Smooth muscle cell (in vitro differentiated cells): ENCODE measurements around the gene SEBOX. TPM values are rescaled to one million over a fixed set of nuclear protein-coding genes. Genes with fewer than 3 reads are reported as not detected.

Experiments
- DNase-seq: peaks from one replicate; lab custom pipeline; 2025; ENCODE audit not compliant: unreplicated experiment; lab: John Stamatoyannopoulos, UW
- H2AFZ ChIP-seq: fragments of 200-600 bp; sonication (generic); 2 replicates; pipeline ENCODE4 v1.6.0; 2016; ENCODE audit warnings: antibody characterized with exemption, low read depth, mild to moderate bottlenecking
- H3F3A ChIP-seq: fragments of 200-600 bp; sonication (generic); 2 replicates; pipeline ENCODE4 v1.6.0; 2017; ENCODE audit warnings: antibody characterized with exemption, low read depth
- H3K27ac ChIP-seq: fragments of 200-600 bp; sonication (generic); 2 replicates; pipeline ENCODE4 v1.5.1; 2016; ENCODE audit warnings: low read depth, mild to moderate bottlenecking
- H3K27me3 ChIP-seq: fragments of 200-600 bp; sonication (generic); 2 replicates; pipeline ENCODE4 v1.6.1; 2016; ENCODE audit warnings: low read depth, mild to moderate bottlenecking
- H3K36me3 ChIP-seq: fragments of 200-600 bp; sonication (generic); 2 replicates; pipeline ENCODE4 v1.5.1; 2016; ENCODE audit warnings: low read depth
- H3K4me1 ChIP-seq: fragments of 200-600 bp; sonication (generic); 2 replicates; pipeline ENCODE4 v1.5.1; 2016; ENCODE audit warnings: low read depth
- H3K4me2 ChIP-seq: fragments of 200-600 bp; sonication (generic); 2 replicates; pipeline ENCODE4 v1.6.0; 2016; ENCODE audit warnings: mild to moderate bottlenecking
- H3K4me3 ChIP-seq: fragments of 200-600 bp; sonication (generic); 2 replicates; pipeline ENCODE4 v1.5.1; 2016; ENCODE audit warnings: mild to moderate bottlenecking
- H3K79me2 ChIP-seq: fragments of 200-600 bp; sonication (generic); 2 replicates; pipeline ENCODE4 v1.6.0; 2016; ENCODE audit warnings: low read depth, mild to moderate bottlenecking
- H3K9ac ChIP-seq: fragments of 200-600 bp; sonication (generic); 2 replicates; pipeline ENCODE4 v1.6.0; 2016; ENCODE audit warnings: low read depth
- H3K9me3 ChIP-seq: fragments of 200-600 bp; sonication (generic); replicated peaks from 2 replicates; pipeline ENCODE4 v1.5.1; 2016; ENCODE audit warnings: low read depth
- H4K20me1 ChIP-seq: fragments of 200-600 bp; sonication (generic); 2 replicates; pipeline ENCODE4 v1.6.0; 2016; ENCODE audit warnings: low read depth
- WGBS: methylation state at CpG from one replicate; pipeline ENCODE4 v1.1.7; 2016; ENCODE audit warnings: low lambda C conversion rate; 5-methylcytosine and 5-hydroxymethylcytosine counted together
- polyA plus RNA-seq: library from polyadenylated mRNA; unstranded; fragments of >200 nt; fragmentation: Nextera tagmentation; extraction: Ambion mirVana; gene quantifications from 2 replicates; pipeline ENCODE4 v1.2.1, GENCODE V29; 2016
- total RNA-seq: library from RNA; depleted of rRNA; stranded (reverse); fragments of >200 nt; gene quantifications from 2 replicates; pipeline ENCODE4 v1.2.3, GENCODE V29; 2014
- TF ChIP-seq, protein P1 (sequence below): fragments of 200-600 bp; sonication (generic); IDR thresholded peaks from 2 replicates; pipeline ENCODE4 v1.5.1; 2017; ENCODE audit warnings: borderline replicate concordance, mild to moderate bottlenecking, antibody characterized with exemption; ENCODE audit not compliant: insufficient read depth, poor library complexity, severe bottlenecking

The SEBOX gene
- total and polyA plus RNA-seq, 2 experiments from 2014 or later, result not detected

GRCh38 chr17:28320215-28321061, 44.6 kb downstream of the SEBOX start:
- Histone ChIP-seq H3K27me3 (no peaks in the 10 kb centered on the region), H3F3A (peaks cover 3% of the 10 kb centered on the region), H4K20me1 (no peaks in the 10 kb centered on the region), H3K4me2 (peak overlapping the region; percentile 90), H3K4me3 (peak overlapping the region; percentile 58), H3K9me3 (no peaks in the 10 kb centered on the region), H2AFZ (peak overlapping the region; percentile 86), H3K9ac (peak overlapping the region; percentile 34), H3K36me3 (no peaks in the 10 kb centered on the region), H3K27ac (no peak overlapping the region), H3K79me2 (peaks cover 38% of the 10 kb centered on the region), H3K4me1 (peaks cover 14% of the 10 kb centered on the region)
- DNase-seq, result no peak
- TF ChIP-seq, protein P1, sequence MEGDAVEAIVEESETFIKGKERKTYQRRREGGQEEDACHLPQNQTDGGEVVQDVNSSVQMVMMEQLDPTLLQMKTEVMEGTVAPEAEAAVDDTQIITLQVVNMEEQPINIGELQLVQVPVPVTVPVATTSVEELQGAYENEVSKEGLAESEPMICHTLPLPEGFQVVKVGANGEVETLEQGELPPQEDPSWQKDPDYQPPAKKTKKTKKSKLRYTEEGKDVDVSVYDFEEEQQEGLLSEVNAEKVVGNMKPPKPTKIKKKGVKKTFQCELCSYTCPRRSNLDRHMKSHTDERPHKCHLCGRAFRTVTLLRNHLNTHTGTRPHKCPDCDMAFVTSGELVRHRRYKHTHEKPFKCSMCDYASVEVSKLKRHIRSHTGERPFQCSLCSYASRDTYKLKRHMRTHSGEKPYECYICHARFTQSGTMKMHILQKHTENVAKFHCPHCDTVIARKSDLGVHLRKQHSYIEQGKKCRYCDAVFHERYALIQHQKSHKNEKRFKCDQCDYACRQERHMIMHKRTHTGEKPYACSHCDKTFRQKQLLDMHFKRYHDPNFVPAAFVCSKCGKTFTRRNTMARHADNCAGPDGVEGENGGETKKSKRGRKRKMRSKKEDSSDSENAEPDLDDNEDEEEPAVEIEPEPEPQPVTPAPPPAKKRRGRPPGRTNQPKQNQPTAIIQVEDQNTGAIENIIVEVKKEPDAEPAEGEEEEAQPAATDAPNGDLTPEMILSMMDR, result no peak
- WGBS, result 58% methylated on average over 8 of the region's 8 CpGs

DNA sequence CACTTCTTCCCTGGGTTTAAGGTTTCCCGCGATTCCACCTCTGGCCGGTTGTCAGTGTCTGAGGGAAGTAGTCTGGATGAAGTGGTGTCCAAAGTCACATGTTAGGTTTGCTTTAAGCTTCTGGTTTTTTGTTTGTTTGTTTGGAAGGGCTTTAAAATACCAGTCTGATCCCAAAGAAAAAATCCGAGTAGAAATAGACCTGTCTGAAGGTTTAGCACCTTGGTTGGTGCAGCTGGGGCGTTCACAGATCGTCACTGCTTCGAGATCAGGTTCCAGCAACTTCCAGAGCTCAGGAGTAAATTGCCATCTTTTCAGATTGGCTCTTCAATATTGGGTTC, 45.4 kb downstream of the SEBOX start:
- no peaks in the 10 kb centered on the region for H3K9me3 ChIP-seq
- TF ChIP-seq, protein P1, result no peak
- H3K79me2 ChIP-seq, result peaks cover 37% of the 10 kb centered on the region
- H3K4me2 ChIP-seq, result peak overlapping the region; percentile 90
- H2AFZ ChIP-seq, result peak overlapping the region; percentile 86
- DNase-seq, result no peak
- H3F3A ChIP-seq, result peaks cover 3% of the 10 kb centered on the region
- no peaks in the 10 kb centered on the region for H3K36me3 ChIP-seq
- H3K27me3 ChIP-seq, result no peaks in the 10 kb centered on the region
- no peaks in the 10 kb centered on the region for H4K20me1 ChIP-seq
- peak overlapping the region; percentile 30 for H3K27ac ChIP-seq
- WGBS, result under 1% methylated on average over 7 of the region's 7 CpGs
- peak overlapping the region; percentile 34 for H3K9ac ChIP-seq
- H3K4me3 ChIP-seq, result peak overlapping the region; percentile 58
- peaks cover 14% of the 10 kb centered on the region for H3K4me1 ChIP-seq

DNA sequence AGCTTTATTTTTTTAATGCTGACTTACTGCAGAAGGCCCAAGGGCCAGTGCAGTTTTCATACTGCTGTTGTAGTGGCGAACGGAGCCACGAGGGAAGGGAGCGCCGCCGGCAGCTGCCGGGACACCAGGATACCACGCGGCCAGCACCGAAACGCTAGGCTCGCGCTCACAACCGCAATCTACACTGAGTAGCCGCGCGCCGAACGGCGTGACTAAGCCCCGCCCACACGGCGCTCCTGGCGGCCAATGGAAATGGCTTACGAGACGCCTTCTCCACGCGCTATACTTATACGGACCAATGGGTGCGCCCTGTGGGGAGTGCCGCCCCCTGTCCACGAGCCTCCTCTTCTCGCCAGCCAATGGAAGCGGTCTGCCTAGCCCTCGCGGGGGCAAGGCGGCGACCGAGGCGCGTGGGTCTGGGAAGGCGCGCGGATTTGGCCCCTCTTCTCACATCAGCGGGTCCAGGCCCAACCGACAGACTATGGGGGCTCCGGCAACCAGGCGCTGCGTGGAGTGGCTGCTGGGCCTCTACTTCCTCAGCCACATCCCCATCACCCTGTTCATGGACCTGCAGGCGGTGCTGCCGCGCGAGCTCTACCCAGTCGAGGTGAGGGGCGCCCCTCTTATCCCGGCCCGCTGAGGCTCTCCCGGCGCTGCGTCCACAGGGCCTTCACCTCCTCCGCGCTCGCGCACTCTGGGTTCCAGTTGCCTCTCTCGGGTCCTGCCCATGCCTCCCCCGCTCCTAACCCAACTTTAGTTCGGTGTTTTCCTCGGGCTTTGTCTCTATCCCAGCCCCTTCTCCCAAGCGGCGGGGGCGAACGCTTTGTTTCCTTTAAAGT, 46.0 kb downstream of the SEBOX start, which contains the start of gene TMEM97:
Gene TMEM97 (plus strand): TSS at position 442 of the 839 bp plus-strand sequence. CDS start 40 bp downstream, at position 482.
- TF ChIP-seq, protein P1, result no peak

More for the DNA sequence above, 46.0 kb downstream of the SEBOX start, which contains the start of gene TMEM97:
- H4K20me1 ChIP-seq, result no peaks in the 10 kb centered on the region
- peak within 1 kb of the TSS; percentile 90 for H3K4me2 ChIP-seq
- no peaks in the 10 kb centered on the region for H3K9me3 ChIP-seq
- no peaks in the 10 kb centered on the region for H3K36me3 ChIP-seq
- peaks cover 3% of the 10 kb centered on the region for H3F3A ChIP-seq
- under 1% methylated on average over 71 of the region's 72 CpGs for WGBS
- peak; percentile 85 for DNase-seq
- no peaks in the 10 kb centered on the region for H3K27me3 ChIP-seq
- peak within 1 kb of the TSS; percentile 30 for H3K27ac ChIP-seq
- H3K9ac ChIP-seq, result peak within 1 kb of the TSS; percentile 34
- peaks cover 35% of the 10 kb centered on the region for H3K79me2 ChIP-seq
- H3K4me3 ChIP-seq, result peak within 1 kb of the TSS; percentile 58
- H2AFZ ChIP-seq, result peak within 1 kb of the TSS; percentile 96
- peaks cover 14% of the 10 kb centered on the region for H3K4me1 ChIP-seq
